GM18907 (cell line): Measurements from ENCODE around the gene SLC23A1.
"Not testable (repeated sequence)": the region's sequence is repeated elsewhere in the genome, so short reads cannot be mapped to it uniquely, and the experiment has no call there.

Experiments
- ATAC-seq: cut with Tn5 transposase; IDR thresholded peaks from one replicate; pipeline ENCODE4 v1.9.1; 2021; ENCODE audit warnings: mild to moderate bottlenecking, moderate library complexity; ENCODE audit not compliant: unreplicated experiment

The SLC23A1 gene

DNA sequence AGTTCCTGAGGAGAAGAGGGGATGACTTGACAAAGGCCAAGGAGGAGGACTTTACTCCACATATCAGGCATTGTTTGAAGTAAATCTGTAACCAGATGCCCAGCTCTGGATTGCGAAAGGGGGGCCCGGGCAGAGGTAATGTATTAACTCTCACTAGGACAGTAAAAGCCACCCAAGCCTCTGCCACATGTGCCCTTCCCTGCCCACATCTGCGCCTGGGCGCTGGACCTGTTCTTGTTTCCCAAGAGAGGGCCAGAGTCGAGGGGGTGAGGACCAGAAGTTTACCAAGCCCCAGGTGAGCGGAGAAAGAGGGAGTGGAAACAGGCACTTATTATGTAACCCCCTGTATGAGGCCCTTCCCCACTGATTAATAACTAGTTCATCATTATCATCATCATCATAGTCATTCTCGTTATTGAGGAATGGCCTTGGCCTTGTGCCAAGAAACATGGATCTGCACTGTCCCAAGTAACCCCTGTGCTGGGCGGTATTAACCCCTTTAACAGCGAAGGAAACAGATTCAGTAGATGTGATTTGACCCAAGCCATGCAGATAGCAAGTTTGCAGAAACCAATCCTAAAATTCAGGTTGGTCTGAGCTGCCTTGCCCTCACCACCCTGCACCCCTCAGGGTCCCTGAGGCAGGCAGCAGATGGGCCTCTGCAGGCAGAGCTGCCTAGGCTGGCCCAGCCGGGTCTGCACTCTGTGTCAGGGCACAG is at the start of gene SLC23A1:
Gene SLC23A1 (minus strand): TSS at position 23 of the 718 bp plus-strand sequence. CDS start 44 bp downstream, outside the sequence.
- ATAC-seq: no peak

GRCh38 chr5:139431706-139432105 is 48.6 kb upstream of the SLC23A1 start:
- ATAC-seq: no peak

- ATAC-seq: no peak
Observed at GRCh38 chr5:139430015-139430414, 46.9 kb upstream of the SLC23A1 start.

DNA sequence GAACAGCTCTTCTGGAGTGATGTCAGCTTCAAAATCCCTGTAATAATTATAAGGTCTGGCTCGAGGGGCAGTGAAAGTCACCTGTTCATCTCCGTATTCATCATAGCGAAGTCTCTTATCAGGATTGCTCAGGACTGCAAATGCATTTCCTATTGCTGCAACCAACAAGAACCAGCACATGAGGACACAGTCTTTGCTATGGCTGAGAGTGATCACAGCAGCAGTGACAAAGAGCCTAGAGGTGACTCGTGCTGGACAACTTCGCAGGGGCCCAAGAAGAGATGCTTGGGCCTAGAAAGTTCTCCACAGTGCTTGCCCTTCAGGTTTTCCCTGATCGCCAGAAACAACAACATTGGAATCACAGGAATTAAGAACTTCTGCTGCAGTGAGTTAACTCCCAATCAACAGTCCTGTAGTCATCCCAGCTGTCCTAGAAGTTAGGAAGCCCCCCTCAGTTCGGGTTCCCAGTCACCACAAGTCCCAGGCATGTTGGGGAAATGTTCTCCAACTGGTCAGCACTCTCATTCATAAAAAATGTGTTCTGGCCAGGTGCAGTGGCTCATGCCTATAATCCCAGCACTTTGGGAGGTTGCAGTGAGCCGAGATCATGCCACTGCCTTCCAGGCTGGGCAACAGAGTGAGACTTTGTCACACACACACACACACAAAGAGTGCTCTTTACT is 43.2 kb upstream of the SLC23A1 start:
- ATAC-seq: no peak

DNA sequence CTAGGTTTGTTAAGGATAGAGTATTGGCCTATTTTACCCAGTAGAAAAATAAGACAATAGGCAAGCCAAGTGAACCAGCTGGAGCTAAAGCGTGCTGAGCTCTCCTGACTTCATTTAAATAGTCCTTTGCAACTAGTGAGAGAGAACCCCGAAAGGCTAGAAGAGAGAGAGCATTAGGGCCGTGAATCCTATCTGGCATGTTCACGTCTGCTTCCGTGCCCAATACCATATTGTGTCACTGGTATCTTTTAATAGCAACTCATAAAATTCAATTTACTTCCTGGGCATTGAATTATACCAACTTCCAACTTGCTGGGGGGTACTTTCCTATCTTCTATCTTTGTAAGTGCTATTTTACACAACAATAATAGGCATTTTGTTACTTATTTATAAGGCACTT is 42.4 kb upstream of the SLC23A1 start:
- no peak for ATAC-seq

DNA sequence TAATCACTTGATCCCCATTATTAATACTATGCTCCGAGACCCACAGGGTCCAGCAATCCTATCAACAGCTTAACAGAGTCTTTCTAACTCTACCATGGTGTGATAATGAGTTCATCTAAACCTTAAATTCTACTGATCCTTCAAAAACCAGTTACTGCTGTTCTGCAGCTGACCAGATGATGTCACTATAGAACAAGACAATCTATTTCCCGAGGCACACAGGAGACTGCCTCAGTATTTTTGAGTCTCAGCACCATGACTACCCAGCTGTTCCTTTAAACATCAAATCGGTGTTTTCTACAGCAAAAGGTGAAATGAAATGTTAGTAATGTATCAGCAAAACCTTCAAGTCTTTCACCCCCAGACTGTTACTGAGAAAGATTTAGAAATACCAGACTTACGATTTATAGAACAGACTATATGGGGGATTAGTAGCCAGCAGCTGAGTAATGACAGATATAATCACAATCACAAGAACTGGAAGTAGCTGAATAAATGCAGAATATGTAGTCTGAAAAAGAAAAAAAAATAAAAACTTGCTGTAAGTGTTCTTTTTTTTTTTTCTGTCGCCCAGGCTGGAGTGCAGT is 39.3 kb upstream of the SLC23A1 start:
- ATAC-seq: peak; percentile 82

- ATAC-seq: no peak
Observed at GRCh38 chr5:139419226-139420192, 36.4 kb upstream of the SLC23A1 start.

DNA sequence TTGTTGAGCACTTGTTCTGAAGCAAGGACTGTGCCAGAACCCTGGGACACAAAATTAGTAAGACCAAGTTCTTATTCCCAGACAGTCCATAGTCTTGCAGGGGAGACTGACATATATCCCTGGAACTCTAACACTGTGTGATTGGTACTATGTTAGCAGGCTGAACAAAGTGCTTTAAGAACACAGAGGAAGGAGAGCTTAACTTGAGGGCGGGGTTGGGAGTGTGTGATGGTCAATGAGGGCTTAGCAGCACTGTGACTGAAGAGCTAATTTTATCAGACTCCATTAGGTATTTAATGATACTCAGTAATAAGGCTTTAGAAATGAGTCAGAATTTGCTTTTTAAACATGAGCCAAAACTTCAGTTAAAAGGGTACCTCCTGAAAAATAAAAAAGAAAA is 35.7 kb upstream of the SLC23A1 start:
- no peak for ATAC-seq

DNA sequence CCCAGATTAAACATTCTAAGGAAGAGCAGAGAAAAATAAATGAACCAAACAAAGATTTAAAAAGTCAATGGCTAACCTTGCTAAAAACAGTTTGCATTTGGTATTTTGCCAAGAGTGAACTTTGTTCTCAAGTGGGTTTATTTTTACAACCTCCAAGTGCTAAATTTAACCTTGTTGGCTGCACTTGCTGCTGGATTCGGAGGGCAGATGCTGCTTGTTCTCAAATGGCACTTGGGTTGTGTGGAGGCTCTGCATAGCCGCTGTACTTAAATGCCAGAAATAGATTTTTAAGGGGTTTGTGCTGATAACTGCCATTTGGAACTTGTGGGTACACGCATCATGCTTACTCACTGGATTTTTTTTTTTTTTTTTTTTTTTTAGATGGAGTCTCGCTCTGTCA is 34.1 kb upstream of the SLC23A1 start:
- ATAC-seq: no peak

GRCh38 chr5:139416651-139417050 is 33.6 kb upstream of the SLC23A1 start:
- ATAC-seq: no peak

DNA sequence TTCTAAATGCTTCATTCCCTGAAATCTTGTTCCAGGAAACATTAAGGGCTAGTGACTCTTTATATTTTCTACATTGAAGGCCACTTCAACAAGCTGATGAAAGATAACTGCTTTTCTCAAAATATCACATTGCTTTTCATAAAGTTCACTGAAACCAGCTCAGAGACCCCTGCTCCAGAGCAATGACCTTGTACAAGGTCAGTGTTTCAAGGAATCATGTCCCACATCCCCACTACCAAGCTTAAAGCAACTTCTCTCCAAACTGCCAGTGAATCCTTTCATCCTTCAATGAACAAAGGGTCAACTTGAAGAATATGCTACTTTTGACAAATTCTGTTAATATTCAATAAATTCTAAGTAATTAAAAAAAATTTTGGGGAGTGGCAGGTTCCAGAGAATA is 32.8 kb upstream of the SLC23A1 start:
- no peak for ATAC-seq

DNA sequence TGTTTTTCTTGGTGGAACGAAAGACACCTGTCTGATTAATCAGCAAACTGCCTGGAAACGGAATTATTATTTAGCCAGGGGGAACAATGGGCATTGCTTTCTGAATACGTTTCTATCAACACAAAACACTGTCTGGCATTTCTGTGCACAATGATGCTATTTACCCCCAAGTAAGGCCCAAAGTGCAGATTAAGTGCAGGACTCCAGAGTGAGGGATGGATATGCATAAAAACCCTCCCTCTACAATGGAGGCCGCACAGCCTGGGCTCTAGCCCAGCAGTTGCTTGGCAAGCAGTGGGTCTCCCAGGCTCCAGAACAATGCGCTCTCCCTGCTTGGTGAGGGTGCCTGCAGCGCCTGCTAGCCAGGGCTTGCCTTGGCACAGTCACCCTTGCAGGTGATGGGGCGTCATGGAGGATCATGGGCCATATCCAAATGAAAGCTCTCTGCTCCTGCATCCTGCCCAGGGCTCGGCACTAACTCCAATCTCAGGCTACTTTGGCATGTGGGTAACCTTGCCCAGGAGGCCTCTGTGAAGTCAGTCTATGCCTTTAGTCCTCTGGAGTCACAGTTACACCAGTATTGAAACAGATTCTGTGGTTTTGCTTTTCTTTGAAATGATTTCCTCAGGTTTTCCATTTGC is 32.2 kb upstream of the SLC23A1 start:
- no peak for ATAC-seq

- no peak for ATAC-seq
Observed at GRCh38 chr5:139414581-139415130, 31.6 kb upstream of the SLC23A1 start.

- no peak for ATAC-seq
Observed at GRCh38 chr5:139413963-139414362, 30.9 kb upstream of the SLC23A1 start.

- no peak for ATAC-seq
Observed at GRCh38 chr5:139413153-139413552, 30.1 kb upstream of the SLC23A1 start.

DNA sequence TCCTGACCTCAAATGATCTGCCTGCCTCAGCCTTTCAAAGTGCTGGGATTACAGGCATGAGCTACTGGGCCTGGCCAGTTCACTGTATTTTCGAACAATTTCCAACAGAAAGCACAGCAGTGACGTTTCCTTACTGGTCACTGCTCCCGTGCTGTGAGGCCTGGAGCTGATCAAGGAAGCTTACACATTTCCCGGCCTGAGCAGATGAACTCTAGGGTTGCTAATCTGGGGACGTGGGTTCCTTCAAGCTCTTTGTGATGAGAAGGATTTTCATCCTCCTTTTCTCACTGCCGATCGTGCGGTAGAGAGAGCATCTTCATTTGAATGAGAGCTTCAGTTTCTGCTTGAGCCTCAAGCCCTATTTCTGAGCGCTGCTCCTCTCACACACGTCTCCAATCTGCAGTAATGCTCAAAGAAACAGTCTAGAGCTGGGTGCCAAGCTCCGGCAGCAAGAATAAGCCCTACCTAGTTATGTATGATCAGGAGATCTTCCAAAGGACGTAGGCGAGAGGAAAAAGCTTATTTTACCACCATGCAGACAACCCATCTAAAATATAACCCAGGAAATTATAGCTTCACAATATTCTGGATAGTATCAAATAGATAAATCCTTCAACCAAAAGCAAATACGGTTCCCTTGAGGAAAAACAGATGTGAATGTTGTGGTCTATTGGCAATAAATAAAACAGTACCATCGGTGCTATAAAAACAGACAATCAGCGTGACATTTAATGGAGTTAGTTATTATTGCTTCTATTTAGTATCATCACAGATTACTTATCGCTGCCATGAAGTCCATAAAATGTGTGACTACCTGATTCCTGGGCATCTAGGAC is 28.1 kb upstream of the SLC23A1 start:
- no peak for ATAC-seq

GRCh38 chr5:139410121-139410992 is 27.3 kb upstream of the SLC23A1 start:
- ATAC-seq: no peak

DNA sequence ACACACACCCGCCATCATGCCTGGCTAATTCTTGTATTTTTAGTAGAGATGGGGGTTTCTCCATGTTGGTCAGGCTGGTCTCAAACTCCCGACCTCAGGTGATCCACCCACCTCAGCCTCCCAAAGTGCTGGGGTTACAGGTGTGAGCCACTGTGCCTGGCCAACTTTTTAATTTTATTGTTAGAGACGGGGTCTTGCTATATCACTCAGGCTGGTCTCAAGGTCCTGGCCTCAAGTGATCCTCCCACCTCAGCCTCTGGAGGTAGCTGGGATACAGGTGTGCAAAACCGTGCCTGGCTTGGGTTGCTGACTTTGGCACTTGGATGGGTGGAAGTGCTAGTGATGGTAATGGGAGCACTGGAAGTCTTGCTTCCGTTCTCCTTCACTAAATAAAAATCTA is 26.0 kb upstream of the SLC23A1 start:
- ATAC-seq: not testable (repeated sequence)
